Osteocyte (in vitro differentiated cells): ENCODE measurements around the gene LBX2. TPM values are rescaled to one million over a fixed set of nuclear protein-coding genes. Genes with fewer than 3 reads are reported as not detected.
A peak's percentile ranks its signal among the peaks of the same experiment; 100 is the strongest.
"Not testable (repeated sequence)": the region's sequence is repeated elsewhere in the genome, so short reads cannot be mapped to it uniquely, and the experiment has no call there.

Source experiments
- DNase-seq: peaks from one replicate; pipeline ENCODE4 v3.0.0; 2021; ENCODE audit warnings: mixed read lengths; ENCODE audit not compliant: unreplicated experiment; ENCODE audit errors: extremely low spot score
- H3K27ac Mint-ChIP-seq: one replicate; pipeline ENCODE4 v1.8.0; 2021; ENCODE audit warnings: mild to moderate bottlenecking, mixed read lengths; ENCODE audit not compliant: unreplicated experiment
- H3K27me3 Mint-ChIP-seq: one replicate; pipeline ENCODE4 v1.8.0; 2021; ENCODE audit warnings: mixed read lengths; ENCODE audit not compliant: unreplicated experiment
- H3K36me3 Mint-ChIP-seq: one replicate; pipeline ENCODE4 v1.8.0; 2021; ENCODE audit warnings: mixed read lengths; ENCODE audit not compliant: unreplicated experiment
- H3K4me1 Mint-ChIP-seq: one replicate; pipeline ENCODE4 v1.8.0; 2021; ENCODE audit warnings: mixed read lengths; ENCODE audit not compliant: unreplicated experiment
- H3K4me3 Mint-ChIP-seq: one replicate; pipeline ENCODE4 v1.8.0; 2021; ENCODE audit warnings: mild to moderate bottlenecking, moderate library complexity, mixed read lengths; ENCODE audit not compliant: unreplicated experiment
- H3K9me3 Mint-ChIP-seq: one replicate; pipeline ENCODE4 v1.8.0; 2021; ENCODE audit warnings: mixed read lengths; ENCODE audit not compliant: unreplicated experiment
- total RNA-seq: library from RNA; stranded (reverse); gene quantifications from 2 replicates; pipeline ENCODE4 v1.2.1, GENCODE V29; 2021
- TF ChIP-seq, protein P1 (sequence below): fragments of 200-600 bp; sonication (generic); IDR thresholded peaks from 2 replicates; pipeline ENCODE4 v1.5.0; 2021; ENCODE audit warnings: antibody characterized with exemption, mild to moderate bottlenecking, moderate library complexity

The LBX2 gene
- total RNA-seq, 1 donor from 2014 or later, result 1.0 TPM

DNA sequence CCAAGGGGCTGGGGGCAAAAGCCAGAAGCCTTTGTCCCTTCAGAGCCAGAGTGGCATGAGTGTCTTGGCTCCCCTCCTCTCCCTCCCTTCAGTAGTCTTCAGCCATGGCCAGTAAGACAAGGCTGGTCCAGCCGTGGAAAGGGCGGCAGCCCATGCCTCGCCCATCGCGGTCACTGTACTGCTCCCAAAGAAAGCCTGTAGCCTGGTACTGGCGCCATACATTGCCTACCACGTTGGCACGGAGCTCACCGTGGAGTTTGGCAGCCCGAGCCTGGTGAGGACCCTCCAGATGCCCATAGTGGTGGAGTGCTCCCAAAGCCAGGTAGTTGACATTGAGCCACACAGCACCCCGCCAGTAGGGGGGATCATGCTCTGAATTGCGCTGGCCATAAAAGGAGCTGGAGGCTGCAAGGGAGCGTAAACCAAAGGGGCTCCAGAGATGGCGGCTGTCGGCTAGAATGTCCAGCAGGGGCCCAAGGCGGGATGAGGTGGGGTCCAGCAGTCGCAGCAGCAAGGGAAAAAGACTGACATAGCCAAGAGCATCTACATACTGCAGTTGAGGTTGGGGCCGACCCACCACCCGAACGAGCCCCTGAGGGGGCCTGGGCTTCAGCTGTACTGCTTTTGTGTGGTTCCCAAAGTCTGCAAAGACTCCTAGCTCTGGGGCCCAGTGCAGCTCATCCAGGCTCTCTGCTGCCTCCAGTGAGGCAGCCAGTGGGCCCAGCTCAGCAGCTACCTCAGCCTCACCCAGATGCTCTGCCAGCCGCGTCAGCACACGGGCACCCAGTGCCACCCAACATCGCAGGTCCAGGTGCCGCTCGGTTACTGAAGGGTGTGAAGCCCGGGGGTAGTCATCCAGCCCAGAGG is 38.0 kb downstream of the LBX2 start:
- Mint-ChIP-seq H3K4me3 (no peak overlapping the region), H3K9me3 (no peaks in the 10 kb centered on the region), H3K27me3 (no peaks in the 10 kb centered on the region), H3K36me3 (peaks cover 8% of the 10 kb centered on the region), H3K4me1 (peaks cover 37% of the 10 kb centered on the region), H3K27ac (no peak overlapping the region)
- TF ChIP-seq, protein P1, sequence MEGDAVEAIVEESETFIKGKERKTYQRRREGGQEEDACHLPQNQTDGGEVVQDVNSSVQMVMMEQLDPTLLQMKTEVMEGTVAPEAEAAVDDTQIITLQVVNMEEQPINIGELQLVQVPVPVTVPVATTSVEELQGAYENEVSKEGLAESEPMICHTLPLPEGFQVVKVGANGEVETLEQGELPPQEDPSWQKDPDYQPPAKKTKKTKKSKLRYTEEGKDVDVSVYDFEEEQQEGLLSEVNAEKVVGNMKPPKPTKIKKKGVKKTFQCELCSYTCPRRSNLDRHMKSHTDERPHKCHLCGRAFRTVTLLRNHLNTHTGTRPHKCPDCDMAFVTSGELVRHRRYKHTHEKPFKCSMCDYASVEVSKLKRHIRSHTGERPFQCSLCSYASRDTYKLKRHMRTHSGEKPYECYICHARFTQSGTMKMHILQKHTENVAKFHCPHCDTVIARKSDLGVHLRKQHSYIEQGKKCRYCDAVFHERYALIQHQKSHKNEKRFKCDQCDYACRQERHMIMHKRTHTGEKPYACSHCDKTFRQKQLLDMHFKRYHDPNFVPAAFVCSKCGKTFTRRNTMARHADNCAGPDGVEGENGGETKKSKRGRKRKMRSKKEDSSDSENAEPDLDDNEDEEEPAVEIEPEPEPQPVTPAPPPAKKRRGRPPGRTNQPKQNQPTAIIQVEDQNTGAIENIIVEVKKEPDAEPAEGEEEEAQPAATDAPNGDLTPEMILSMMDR, result no peak
- no peak for DNase-seq

DNA sequence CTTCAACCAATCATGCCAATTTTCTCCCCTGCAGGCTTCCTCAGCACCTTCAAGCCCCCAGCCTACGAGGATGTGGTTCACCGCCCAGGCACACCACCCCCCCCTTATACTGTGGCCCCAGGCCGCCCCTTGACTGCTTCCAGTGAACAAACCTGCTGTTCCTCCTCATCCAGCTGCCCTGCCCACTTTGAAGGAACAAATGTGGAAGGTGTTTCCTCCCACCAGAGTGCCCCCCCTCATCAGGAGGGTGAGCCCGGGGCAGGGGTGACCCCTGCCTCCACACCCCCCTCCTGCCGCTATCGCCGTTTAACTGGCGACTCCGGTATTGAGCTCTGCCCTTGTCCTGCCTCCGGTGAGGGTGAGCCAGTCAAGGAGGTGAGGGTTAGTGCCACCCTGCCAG is 39.2 kb downstream of the LBX2 start:
- H3K9me3 Mint-ChIP-seq, DNase-seq, H3K27ac Mint-ChIP-seq, H3K36me3 Mint-ChIP-seq, H3K27me3 Mint-ChIP-seq: not testable (repeated sequence)
- peak overlapping the region; percentile 99 for H3K4me3 Mint-ChIP-seq
- peaks cover 40% of the 10 kb centered on the region for H3K4me1 Mint-ChIP-seq

DNA sequence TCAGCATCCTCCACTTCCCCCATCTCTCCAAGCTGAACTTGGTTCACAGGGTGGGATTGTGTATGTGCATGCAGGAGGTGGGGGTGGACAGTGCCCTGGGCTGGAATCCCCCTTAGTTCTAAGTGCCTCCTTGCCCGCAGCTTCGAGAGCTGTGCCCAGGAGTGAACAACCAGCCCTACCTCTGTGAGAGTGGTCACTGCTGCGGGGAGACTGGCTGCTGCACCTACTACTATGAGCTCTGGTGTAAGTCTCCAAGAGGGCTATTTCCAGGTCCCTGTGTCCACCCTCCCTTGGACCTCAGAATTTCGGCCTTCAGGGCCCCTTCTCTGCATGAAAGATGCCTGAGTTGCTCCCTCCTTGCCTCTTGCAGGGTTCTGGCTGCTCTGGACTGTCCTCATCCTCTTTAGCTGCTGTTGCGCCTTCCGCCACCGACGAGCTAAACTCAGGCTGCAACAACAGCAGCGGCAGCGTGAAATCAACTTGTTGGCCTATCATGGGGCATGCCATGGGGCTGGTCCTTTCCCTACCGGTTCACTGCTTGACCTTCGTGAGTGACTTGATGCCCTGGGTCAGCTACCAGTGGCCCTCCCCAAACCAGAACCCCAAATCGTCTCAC is 39.8 kb downstream of the LBX2 start:
- DNase-seq, H3K27me3 Mint-ChIP-seq, H3K36me3 Mint-ChIP-seq, H3K9me3 Mint-ChIP-seq: not testable (repeated sequence)
- peaks cover 45% of the 10 kb centered on the region for H3K4me1 Mint-ChIP-seq
- H3K27ac Mint-ChIP-seq, result peak overlapping the region; percentile 98
- H3K4me3 Mint-ChIP-seq, result peak overlapping the region; percentile 99

DNA sequence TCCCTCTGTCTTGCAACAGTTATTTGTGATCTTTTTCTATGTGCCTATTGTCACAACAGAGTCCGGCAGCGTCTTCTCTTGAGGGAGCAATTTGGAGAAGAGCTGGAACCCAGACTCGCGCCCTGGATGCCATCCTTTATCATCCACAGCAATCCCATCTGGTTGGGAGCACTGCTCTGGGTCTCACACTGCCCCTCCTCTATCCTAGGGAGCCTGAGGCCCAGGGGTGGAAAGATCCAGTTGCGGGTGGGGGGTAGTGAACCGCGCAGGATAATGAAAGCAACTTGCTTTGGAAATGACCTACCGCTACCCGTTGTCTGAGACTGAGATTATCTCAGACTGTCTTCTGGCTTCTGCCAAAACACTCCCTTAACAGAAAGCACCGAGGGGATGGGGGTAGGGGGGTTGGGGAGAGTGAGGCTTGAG is 40.5 kb downstream of the LBX2 start:
- DNase-seq, result no peak
- H3K4me1 Mint-ChIP-seq, result peaks cover 45% of the 10 kb centered on the region
- peak overlapping the region; percentile 99 for H3K4me3 Mint-ChIP-seq
- H3K27me3 Mint-ChIP-seq, result no peaks in the 10 kb centered on the region
- peak overlapping the region; percentile 98 for H3K27ac Mint-ChIP-seq
- no peaks in the 10 kb centered on the region for H3K9me3 Mint-ChIP-seq
- peaks cover 8% of the 10 kb centered on the region for H3K36me3 Mint-ChIP-seq
- TF ChIP-seq, protein P1, result no peak

DNA sequence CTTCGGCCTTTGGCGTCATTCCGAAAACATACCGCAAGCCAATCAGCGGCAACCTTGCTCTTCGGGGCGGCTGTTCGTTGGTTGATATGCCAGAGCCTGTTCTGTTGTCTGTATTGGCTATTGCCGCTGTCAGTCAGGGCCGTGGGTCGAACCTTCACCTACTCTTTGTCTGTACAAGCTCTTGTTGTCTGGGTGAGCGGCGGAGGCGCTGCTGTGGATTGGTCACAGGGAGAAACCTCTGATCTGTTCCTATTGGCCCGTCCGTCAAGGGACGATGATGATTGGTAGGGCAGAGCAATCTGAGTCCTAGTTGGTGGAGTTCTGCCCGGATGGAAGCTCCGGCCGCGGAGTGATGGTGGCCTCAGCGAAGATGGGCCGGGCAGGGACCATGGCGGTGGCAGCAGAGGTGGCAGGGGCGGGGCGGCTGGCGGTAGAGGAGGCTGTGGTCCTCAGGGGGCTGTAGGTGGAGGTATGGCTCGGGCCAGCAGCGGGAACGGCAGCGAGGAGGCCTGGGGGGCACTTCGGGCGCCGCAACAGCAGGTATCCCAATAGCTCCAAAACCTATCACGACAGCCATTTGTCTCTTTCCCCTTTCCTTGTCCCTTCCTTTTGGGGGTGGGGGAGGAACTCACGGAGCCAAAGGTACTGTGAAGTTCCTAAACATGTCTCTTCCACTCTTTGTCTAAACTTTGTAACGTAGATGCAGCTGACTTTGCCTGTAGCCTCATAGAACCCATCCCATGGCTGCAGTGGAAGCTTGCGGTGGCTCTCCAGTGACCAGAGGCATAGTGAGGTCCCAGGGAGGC is 41.1 kb downstream of the LBX2 start, which contains the start of gene WBP1:
Gene WBP1, plus strand, starts transcription at position 307 of the 806 bp plus-strand sequence. Its CDS starts 165 bp downstream, at position 472.
- H3K27me3 Mint-ChIP-seq, result peaks cover under 1% of the 10 kb centered on the region

More for the DNA sequence above, 41.1 kb downstream of the LBX2 start, which contains the start of gene WBP1:
- Mint-ChIP-seq H3K4me1 (peaks cover 42% of the 10 kb centered on the region), H3K36me3 (peaks cover 8% of the 10 kb centered on the region), H3K9me3 (no peaks in the 10 kb centered on the region), H3K27ac (peak within 1 kb of the TSS; percentile 98), H3K4me3 (peak within 1 kb of the TSS; percentile 99)
- peak; percentile 100 for DNase-seq
- TF ChIP-seq, protein P1, result no peak
